GM18861 (cell line): ENCODE results near the gene MS4A10.
"Not testable (repeated sequence)": the region's sequence is repeated elsewhere in the genome, so short reads cannot be mapped to it uniquely, and the experiment has no call there.

Experiments used
- ATAC-seq: cut with Tn5 transposase; IDR thresholded peaks from one replicate; pipeline ENCODE4 v1.9.1; 2021; ENCODE audit not compliant: unreplicated experiment

The MS4A10 gene

DNA sequence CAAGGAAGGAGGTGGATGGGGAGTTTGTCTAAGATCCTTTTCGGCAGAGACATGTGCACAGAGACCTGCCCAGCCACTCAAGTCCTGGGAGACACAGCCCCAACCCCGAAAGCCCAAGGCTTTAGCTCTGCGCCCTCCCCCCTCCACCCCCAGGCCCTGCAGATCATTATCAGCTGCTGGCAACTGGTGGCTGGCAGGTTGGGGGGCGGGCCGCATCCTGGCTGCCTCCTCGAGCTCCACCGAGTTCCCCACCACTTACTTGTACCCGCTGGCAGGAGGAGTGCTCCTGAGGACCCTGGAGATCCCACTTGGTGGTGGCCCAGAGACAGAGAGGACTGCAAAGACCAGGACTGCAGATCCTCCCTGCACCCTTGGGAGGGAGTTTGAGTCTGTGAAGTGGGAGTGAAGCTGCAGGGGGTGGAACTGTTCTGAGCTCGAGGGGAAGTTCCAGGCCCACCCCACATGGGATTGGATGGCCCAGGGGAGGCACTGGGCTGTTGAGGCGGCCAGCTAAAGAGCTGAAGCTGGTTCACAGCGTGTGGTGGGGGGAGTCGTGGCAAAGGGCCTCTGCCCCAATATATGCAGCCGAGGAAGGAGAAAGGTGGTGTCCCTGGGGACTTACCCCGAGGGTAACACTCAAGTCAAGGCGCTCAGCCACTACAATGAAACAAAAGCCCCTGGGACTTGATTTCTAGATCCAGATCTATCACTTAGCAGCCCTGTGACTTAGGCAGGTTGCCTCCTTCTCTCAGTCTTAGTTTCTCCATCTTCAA is 36.9 kb downstream of the MS4A10 start:
- no peak for ATAC-seq

DNA sequence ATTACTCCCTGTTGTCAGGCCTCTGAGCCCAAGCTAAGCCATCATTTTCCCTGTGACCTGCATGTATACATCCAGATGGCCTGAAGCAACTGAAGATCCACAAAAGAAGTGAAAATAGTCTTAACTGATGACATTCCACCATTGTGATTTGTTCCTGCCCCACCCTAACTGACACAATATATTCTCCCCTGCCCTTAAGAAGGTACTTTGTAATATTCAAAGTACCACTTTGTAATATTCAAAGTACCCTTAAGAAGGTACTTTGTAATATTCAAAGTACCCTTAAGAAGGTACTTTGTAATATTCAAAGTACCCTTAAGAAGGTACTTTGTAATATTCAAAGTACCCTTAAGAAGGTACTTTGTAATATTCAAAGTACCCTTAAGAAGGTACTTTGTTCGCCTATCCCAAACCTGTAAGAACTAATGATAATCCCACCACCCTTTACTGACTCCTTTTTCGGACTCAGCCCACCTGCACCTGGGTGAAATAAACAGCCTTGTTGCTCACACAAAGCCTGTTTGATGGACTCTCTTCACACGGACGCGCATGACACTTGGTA is 38.7 kb downstream of the MS4A10 start:
- not testable (repeated sequence) for ATAC-seq

DNA sequence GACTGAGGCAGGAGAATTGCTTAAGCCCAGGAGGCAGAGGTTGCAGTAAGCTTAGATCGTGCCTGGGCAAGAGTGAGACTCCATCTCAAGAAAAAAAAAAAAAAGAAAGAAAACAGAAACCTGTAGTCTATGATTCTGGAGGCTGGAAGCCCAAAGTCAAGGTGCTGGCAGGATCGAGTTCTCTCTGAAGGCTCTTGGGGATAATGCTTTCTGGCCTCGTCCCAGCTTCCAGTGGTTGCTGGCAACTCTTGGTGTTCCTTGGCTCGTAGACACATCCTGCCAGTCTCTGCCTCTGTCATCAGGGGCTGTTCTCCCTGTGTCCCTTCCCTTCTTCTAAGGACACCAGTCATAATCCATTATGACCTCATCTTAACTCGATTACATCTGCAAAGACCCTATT is 40.0 kb downstream of the MS4A10 start:
- no peak for ATAC-seq

- ATAC-seq: no peak
Measured at GRCh38 chr11:60825790-60826189, 40.7 kb downstream of the MS4A10 start.

DNA sequence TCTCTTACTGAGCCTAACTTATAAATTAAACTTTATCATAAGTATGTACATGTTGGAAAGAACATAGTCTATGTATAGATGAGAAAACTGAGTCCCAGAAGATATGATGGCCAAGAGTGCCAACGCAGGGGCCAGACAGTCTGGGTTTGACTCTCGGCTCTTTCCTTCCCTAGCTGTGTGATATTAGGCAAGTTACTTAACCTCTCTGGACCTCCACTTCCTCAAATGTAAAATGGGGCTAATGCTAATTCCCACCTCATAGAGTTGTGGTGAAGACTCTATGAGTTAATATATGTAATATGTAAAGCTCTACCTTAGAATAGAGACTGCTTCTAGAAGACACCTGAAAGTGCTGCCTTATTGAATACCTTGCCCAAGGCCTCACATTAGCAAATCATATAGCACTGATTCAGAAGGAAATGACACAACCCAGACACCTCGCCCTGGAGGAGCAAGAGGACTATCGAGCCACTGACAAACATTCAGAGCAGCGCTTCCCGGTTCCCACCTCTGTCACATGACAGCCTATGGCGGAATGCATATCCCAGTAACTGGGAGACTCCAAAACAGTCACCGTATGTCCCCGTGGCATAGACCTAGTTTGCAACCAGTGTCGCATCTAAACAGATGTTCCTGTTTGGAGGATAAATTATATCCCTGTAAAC is 45.5 kb downstream of the MS4A10 start:
- ATAC-seq: peak; percentile 44

DNA sequence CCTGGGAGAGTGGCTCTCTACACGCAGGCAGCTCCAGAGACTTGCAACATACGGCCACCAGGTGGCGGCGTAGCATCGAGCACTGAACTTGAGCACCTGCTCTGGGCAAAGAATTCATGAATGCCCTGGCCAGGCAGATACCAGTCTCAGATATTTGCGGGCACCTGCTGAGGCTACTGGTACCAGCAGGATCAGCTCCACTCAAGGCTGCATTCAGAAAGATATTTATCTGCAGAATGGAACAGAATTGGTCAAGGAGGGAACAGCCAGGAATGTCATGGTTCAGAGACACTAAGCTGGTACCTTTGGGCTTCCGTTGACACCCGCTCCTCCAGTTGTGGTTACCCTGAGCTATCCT is 46.0 kb downstream of the MS4A10 start:
- peak; percentile 82 for ATAC-seq

- ATAC-seq: no peak
Measured at GRCh38 chr11:60831501-60832079, 46.5 kb downstream of the MS4A10 start.

DNA sequence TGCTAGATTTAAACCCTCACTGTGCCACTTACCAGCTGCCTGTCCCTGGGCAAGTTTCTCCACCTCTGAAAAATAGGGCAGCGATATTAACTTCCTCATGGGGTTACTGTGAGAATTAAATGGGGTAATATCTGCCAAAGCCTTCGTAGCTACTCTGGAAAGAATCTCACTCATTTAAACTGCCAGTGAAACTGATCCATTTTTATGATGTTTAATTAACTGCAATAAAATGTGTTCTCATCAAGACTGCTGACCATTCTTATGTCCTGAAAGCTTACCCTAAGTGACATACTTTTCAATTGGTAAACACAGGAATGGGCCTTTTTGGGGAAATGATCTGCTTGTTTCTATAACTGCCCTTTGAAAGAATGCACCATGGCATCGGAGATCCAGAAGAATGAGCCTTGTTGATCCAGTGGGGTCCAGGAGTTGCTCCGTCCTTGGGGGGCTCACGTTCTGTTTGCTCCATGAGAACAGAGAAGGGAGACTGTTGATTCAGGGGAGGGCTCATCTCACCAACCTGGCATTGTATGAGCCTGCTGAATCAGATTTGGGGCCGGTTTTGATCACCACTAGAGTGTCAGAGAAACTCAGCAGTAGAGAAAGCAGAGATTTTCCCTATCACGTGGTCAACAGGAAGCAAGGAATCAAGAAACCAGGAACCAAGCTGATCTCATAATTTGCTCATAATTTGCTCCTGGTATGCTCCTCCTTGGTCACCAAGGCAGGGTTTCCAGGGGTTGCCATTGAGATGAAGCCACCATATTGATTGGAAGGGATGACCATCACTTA is 49.8 kb downstream of the MS4A10 start:
- no peak for ATAC-seq

DNA sequence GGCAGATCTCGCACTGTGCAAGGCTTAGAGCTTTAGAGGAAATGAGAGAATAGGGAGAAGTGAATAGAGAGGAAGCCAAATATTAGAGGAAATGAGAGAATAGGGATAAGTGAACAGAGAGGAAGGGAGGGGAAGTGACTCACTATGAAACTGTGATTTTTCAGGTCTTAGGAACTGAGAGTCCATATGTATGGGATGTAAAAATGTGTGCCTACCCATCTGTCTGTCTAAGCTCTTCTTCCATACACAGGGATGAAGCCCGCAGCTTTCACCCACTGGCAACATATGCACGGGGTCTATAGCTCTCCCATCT is 50.4 kb downstream of the MS4A10 start:
- ATAC-seq: no peak

DNA sequence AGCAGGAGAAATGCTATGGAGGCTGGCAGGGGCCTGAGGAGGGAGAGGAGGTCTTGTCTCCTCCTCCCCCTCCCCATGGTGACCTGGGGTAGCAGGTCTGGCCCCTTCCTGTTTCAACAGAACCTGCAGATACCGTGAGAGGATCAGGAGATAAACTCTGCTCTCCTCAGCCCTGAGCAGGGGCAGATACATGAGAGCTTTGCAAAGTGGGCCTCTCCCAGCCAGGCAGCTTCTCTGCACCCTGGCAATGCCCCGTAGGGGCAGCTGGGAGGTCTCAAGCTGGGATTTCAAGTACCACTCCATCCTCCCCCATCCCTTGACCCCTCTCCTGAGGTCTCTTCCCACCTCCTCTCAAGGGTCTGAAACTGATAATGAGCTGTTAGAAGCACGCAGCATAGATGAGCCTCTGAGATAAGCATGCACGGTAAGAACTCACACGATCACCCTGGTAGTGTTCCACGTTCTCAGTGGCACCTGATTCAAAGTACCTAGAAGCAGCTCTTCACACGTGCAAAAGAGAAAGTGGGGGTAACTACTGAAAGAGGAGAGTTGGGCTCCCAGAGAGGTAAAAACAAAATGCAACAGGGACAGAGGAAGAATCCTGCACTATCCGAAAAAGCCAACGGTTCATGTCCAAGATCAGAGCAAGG is 51.9 kb downstream of the MS4A10 start:
- ATAC-seq: no peak

DNA sequence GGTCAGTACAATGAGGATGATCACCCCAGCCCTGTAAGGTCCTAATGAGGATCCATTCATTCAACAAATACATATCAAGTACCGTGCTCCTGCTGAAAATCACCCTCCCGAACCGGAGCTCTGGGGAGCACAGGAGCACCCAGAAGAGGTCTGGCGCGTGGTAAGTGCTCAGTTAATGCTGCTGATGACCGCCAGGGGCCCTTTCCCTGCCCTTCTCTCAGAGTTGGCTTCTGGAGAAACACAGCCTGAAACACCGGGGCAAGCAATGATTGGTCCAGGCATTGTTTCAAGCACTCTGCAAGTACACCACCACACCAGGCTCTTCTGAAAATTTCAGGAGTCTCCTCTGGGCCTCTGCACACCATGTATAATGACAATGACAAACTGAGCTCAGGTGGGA is 53.0 kb downstream of the MS4A10 start:
- ATAC-seq: no peak

DNA sequence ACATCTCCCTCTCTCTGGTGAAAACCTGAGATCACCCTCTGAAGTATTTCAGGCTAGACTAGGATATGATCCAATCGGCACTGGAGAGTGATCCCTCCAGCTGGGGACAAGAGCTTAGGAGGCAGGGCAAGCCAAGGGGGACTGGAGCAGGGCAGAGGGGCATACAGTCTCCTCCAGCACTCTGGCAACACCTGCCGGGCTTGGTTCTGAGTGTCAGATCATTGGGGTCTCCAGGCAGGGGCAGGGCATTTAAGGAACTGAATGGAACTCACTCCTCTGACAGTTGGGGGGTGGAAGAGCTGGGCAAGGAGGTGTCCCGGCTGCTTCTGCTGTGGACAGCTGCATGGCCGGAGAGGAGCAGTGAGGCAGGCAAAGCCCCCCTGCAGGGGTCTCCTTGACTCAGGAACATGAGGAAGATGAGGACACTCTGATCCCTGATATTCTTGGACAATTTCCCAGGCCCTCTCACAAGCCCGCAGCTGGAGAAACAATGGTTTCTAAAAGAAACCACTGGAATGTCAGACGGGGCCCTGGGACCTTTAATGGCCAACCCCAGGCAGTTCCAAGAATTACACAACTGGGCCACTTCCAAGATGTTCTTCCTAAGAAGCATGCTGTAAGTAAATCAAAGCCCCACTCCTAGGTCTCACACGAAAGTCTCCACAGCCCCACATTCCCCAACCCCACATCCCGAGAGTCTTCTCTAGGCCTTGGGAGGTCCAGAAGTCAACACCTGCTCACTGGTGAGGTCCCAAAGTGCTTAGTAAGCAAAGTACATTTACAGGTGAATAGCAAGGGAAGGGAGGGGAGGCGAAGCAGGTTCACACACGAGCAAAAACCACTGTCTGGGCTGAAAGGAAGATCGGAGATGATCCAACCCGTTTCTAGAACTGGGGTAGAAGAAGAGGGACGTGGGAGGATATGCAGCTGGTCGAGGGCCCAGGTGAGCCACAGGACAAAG is 55.6 kb downstream of the MS4A10 start:
- no peak for ATAC-seq

- ATAC-seq: peak; percentile 69
Measured at GRCh38 chr11:60841797-60842667, 56.9 kb downstream of the MS4A10 start, which contains the start of gene CCDC86. TSS of gene CCDC86 (plus strand) at chr11:60842113. CDS start at chr11:60842125, 12 bp downstream.

DNA sequence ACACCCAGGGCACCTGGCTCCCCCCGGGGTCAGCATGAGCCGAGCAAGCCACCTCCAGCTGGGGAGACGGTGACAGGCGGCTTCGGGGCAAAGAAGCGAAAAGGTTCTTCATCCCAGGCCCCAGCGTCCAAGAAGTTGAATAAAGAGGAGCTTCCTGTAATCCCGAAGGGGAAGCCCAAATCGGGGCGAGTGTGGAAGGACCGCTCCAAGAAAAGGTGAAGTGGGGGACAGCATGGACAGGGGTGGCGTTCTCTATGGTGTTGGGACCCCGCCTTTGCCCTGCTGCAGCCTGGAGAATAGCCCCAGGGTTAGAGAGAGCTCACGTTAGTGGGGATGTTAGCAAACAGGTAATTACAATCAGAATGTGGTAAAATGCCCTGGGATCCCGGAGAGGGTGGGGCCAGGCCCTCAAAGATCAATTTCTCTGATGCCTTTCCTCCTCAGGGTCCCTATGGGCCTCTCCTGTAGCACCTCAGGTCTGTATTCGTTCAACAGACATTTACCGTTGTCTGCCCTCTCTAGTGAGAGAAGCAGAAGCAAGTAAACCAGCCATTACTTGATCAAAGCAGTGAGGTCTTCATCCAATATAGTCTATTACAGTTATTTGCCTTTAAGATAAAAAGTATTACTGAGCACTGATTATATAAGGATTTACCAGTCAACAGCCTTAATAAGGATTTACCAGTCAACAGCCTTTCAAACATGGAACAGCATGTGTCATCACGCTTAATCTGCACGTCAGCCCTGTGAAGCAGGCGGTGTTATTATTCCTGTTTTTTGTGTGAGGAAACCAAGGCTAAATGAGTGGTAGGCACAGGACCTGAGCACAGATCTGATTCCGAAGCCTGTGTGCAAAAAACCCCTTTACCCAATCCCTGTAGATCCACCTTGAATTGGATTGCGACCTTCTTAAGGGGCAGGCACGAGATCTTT is 57.8 kb downstream of the MS4A10 start:
- no peak for ATAC-seq

GRCh38 chr11:60844045-60844869 is 59.1 kb downstream of the MS4A10 start:
- ATAC-seq: no peak

DNA sequence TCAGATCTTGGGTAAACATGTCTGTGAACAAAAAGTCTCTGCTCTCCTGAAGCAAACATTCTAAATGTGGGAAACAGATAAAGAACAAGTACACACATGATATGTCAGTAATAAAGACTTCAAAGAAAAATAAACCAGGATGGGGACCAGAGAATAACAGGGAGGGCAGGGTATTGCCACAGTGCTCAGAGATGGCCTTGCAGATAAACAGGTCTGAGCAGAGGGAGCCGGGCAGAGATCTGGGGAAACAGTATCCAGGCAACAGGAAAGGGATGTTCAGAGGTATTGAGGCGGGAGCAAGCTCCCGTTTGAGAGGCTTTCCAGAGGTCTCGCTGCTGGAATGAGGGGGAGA is 59.7 kb downstream of the MS4A10 start:
- no peak for ATAC-seq

- ATAC-seq: no peak
Measured at GRCh38 chr11:60845338-60845737, 60.2 kb downstream of the MS4A10 start.
